ENCODE data around the gene RBM15.

RBM15 gene

DNA sequence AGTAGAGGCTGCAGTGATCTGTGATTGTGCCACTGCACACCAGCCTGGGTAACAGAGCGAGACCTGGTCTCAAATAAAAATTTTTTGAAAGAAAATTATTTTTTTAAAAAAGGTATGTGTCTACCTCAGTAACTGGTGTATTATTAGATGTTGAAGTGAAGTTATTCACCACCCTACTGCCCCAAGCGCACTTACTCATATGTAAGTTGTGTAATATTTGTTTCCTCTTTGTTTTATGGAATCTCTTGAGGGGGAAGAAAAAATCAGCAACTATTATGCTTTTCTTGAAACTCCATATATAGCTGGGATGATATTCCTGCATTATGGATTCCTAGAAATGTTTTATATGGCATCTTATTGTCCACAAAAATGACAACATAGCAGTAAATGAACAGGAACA, 21.3 kb downstream of the RBM15 start:
- DNase-seq = no peak

DNA sequence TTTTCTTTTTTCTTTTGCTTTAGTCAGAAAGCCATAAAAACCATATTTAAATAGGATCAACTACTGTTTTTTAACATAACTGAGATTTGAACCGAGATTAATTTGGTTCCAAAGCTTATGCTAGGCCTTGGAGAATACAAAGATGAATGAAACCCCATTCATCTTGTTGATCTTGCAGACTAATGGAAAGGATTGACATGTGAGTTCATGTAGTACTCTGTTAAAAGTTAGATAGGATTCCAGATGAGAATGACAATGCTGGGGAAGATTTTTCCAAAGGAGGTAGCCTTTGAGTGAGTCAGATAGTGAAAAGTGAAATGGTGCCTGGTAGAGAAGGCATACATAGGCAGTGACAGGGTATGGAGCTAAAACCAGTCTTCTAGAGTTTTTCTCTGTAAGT, 22.7 kb downstream of the RBM15 start:
- DNase-seq = no peak

DNA sequence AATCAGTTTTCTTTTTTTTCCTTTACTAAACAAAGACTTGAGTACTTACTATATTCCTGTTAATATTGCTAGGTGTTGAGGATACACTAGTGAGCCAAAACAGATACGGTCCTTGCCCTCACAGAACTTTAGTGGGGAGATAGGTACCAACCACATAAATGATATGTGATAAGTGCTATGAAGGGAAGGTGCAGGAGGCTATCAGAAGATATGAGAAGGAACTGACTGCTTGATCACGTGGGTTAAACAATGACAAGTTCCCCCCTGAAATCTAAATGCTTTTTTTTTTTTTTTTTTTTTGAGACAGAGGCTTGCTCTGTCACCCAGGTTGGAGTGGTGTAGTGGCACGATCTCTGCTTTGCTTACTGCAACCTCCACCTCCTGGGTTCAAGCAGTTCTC, 25.0 kb downstream of the RBM15 start:
- no peak for DNase-seq

DNA sequence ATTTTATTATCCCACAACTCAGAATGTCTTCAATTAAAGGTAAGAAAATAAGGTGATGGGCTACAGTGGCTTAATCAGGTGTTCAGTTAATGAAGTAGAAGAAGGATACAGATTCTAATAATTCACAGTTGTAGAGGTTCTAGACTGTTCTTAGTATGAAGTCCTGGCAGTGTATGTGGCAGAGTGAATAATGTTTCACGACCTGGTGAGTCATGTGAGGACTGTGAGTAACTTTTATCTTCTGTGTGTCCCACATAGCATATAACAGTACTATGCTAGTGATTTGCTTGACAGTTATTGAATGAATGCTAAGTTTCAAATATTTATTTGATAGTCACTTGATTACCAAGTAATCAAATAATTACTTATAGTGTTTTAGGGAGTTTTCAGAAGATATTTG, 31.6 kb downstream of the RBM15 start:
- DNase-seq = no peak

GRCh38 chr1:110375490-110375889, 36.3 kb downstream of the RBM15 start:
- no peak for DNase-seq

GRCh38 chr1:110380672-110381283, 41.6 kb downstream of the RBM15 start:
- DNase-seq = no peak

- DNase-seq = no peak
Measured at GRCh38 chr1:110383251-110383990, 44.2 kb downstream of the RBM15 start.

- DNase-seq = no peak
Measured at GRCh38 chr1:110384581-110385321, 45.6 kb downstream of the RBM15 start.

GRCh38 chr1:110385369-110385768, 46.2 kb downstream of the RBM15 start:
- no peak for DNase-seq

DNA sequence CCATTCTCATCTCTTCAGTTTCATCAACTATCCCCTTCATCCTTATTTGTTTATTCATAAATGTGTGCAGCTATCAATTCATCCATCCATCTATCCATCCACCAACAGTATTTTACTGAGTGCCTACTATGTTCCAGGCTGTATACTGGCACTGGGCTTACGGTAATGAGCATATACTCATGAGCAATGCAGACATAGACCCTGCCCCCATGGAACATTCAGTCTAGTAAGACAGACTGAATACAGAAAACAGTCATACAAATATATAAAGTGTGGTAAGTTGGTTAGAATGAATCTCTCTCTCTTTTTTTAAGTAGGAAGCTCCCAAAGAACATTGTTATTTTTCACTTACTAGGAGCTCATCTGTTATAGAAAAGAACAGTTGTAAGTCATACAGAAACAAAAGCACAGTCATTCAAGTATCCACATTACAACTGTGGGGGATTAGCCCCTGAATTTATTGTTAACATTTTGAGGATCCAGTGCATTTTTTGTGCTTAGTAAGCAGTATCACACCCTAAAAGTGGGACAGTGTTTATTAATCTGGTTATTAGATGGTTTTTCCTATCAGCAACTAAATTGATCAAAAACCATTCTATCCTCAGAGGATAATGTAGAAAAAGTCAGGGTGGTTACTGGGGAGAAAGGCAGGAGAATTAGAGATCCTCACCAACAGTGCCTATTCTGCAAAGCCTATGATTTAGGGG, 48.0 kb downstream of the RBM15 start:
- no peak for DNase-seq

- DNase-seq = no peak
Measured at GRCh38 chr1:110390096-110390495, 50.9 kb downstream of the RBM15 start.

GRCh38 chr1:110390692-110391245, 51.6 kb downstream of the RBM15 start, which contains the start of gene SLC16A4:
TSS of gene SLC16A4 (minus strand) at chr1:110391026. CDS start at chr1:110389323, 1,703 bp downstream.
- no peak for DNase-seq

- DNase-seq = no peak
Measured at GRCh38 chr1:110393286-110393685, 54.1 kb downstream of the RBM15 start.

DNA sequence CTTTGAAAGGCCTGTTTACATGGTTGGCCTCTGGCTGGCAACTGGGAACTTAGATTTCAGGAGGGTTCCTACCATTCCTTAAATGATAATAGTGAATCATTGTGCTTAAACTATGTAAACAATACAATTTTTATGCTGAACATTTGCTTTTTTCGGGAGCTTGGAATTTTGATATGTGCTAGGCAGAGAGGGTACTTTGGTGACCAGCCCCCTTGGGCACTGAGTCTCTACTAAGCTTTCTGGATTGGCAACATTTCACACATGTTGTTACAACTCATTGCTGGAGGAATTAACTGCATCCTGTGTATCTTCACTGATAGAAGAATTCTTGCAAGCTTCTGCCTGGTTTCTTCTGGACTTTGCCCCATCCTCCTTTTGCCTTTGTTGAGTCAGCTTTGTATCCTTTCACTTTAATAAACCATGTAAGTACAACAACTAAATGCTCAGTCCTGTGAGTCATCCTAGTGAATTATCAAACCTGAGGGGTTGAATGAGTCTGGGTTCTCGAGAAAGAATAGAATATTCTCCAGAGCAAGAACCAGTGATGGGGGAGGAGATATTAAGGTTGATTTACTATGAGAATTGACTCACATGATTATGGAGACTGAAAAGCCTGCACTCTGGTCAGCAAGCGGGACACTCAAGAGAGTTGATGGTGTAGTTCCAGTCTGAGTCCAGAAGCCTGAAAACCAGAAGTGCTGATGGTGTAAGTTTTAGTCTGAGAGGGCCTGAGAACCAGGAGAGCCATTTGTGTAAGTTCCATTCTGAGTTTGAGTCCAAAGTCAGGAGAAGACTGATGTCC, 54.7 kb downstream of the RBM15 start:
- no peak for DNase-seq

GRCh38 chr1:110394493-110394820, 55.3 kb downstream of the RBM15 start:
- no peak for DNase-seq
